OCI-LY7 (cell line): ENCODE measurements around the gene MECR. TPM values are rescaled to one million over a fixed set of nuclear protein-coding genes. Genes with fewer than 3 reads are reported as not detected.

Source experiments
- BruUV-seq: library from RNA; stranded (reverse); fragments of 400-500 nt; replicated peaks from 2 replicates; lab custom pipeline; 2021; lab: Mats Ljungman, UMichigan
- CTCF ChIA-PET: fragments of 300-600 bp; sonication (Branson Sonifier 250); formaldehyde crosslinking; loops from one replicate; lab custom pipeline; 2022; ENCODE audit warnings: antibody characterized with exemption; ENCODE audit not compliant: unreplicated experiment; lab: Charles Lee
- POLR2A ChIA-PET: fragments of 300-600 bp; sonication (Branson Sonifier 250); formaldehyde crosslinking; loops from one replicate; lab custom pipeline; 2022; ENCODE audit warnings: antibody characterized with exemption; lab: Charles Lee
- DNase-seq: peaks from one replicate; pipeline ENCODE4 v3.0.0-alpha.2; 2015; ENCODE audit warnings: low spot score
- H2AFZ ChIP-seq: fragments of 200-600 bp; sonication (generic), shearing (Covaris generic); 2 replicates; pipeline ENCODE4 v1.6.1; 2014; ENCODE audit warnings: mild to moderate bottlenecking, antibody characterized with exemption, low read length, moderate library complexity
- H3K27ac ChIP-seq: fragments of 200-600 bp; sonication (generic); 2 replicates; pipeline ENCODE4 v1.5.1; 2014; ENCODE audit warnings: mixed run types, low read depth, mild to moderate bottlenecking, moderate library complexity, low read length, inconsistent platforms; ENCODE audit not compliant: poor library complexity, severe bottlenecking
- H3K36me3 ChIP-seq: fragments of 200-600 bp; sonication (generic); 2 replicates; pipeline ENCODE4 v1.6.1; 2014; ENCODE audit warnings: mild to moderate bottlenecking, antibody characterized with exemption, low read length, moderate library complexity, mixed read lengths; ENCODE audit not compliant: insufficient read depth
- H3K4me1 ChIP-seq: fragments of 200-600 bp; sonication (generic); 2 replicates; pipeline ENCODE4 v1.5.1; 2014; ENCODE audit warnings: mild to moderate bottlenecking, low read length; ENCODE audit not compliant: insufficient read depth, poor library complexity, severe bottlenecking
- H3K4me2 ChIP-seq: fragments of 200-600 bp; sonication (generic); 2 replicates; pipeline ENCODE4 v1.6.1; 2014; ENCODE audit warnings: mild to moderate bottlenecking, low read length
- H3K4me3 ChIP-seq: fragments of 200-600 bp; sonication (generic); 2 replicates; pipeline ENCODE4 v1.5.1; 2014; ENCODE audit warnings: mild to moderate bottlenecking, low read depth, low read length; ENCODE audit not compliant: poor library complexity, severe bottlenecking
- H3K79me2 ChIP-seq: fragments of 200-600 bp; sonication (generic); 2 replicates; pipeline ENCODE4 v1.6.1; 2016; ENCODE audit warnings: low read depth, mild to moderate bottlenecking, low read length, moderate library complexity, mixed read lengths; ENCODE audit not compliant: insufficient read depth
- H3K9me2 ChIP-seq: fragments of 200-600 bp; sonication (generic); 2 replicates; pipeline ENCODE4 v1.6.1; 2016; ENCODE audit warnings: mild to moderate bottlenecking, low read length, mixed read lengths; ENCODE audit not compliant: insufficient read depth
- H3K9me3 ChIP-seq: fragments of 200-600 bp; sonication (generic); 2 replicates; pipeline ENCODE4 v1.6.1; 2014; ENCODE audit warnings: mild to moderate bottlenecking, mixed run types, low read length, mixed read lengths
- H4K20me1 ChIP-seq: fragments of 200-600 bp; sonication (generic); 2 replicates; pipeline ENCODE4 v1.6.1; 2014; ENCODE audit warnings: mild to moderate bottlenecking, antibody characterized with exemption, low read length, moderate library complexity, mixed read lengths; ENCODE audit not compliant: insufficient read depth
- EZH2phosphoT487 ChIP-seq: fragments of 200-600 bp; sonication (generic); IDR thresholded peaks from 2 replicates; pipeline ENCODE4 v1.6.1; 2018; ENCODE audit warnings: low read depth, borderline replicate concordance, mild to moderate bottlenecking, mixed run types, antibody characterized with exemption, low read length, moderate library complexity, mixed read lengths
- intact Hi-C: fragments of 100-400 bp; cut with micrococcal nuclease; formaldehyde crosslinking; loops from one replicate; pipeline ENCODE4 v1.10.0; 2022; ENCODE audit not compliant: unreplicated experiment
- total RNA-seq, 2 experiments: library from RNA; depleted of rRNA in 1 of 2; stranded (reverse); fragments of >200 nt in 1 of 2; shearing (Covaris generic) in 1 of 2; gene quantifications; 2 replicates each; pipeline ENCODE4 v1.2.3, GENCODE V29; 2014 to 2022
- TF ChIP-seq, protein P1 (sequence below): fragments of 200-600 bp; sonication (generic); conservative IDR thresholded peaks from 2 replicates; pipeline ENCODE4 v1.5.1; 2014; ENCODE audit warnings: mild to moderate bottlenecking, antibody characterized with exemption, low read length, moderate library complexity, mixed read lengths

The MECR gene
- total RNA-seq, 2 experiments from 2014 or later = 33.3 to 33.5 TPM

DNA sequence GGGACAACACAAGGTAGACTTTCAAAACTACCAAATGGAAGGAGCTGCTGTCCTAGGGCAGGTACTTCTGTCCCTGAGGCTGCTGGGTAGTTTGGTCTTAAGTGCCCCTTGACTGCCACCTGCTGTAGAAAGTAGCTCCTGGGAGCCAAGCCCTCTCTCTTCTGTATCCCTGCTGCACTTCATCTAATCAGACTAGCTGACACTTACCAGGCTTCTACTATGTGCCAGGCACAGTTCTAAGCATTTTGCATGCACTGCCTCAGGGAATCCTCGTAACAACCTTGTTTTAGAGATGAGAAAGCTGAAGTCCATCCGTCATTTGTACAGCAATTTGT lies 33.2 kb downstream of the MECR start:
- no peaks in the 10 kb centered on the region for H3K79me2 ChIP-seq
- ChIA-PET CTCF (interaction anchor here (0.6 to 1.3 kb wide), 3 partner anchors 18 to 316 kb away, joined by 3 to 4 read pairs (median 3); no protein-coding TSS in a partner anchor), POLR2A (interaction anchor here (0.5 to 1.6 kb wide), 3 partner anchors 15 to 951 kb away, joined by 4 to 7 read pairs (median 5); partner anchors contain the start of gene SRSF4)
- H2AFZ ChIP-seq = no peak overlapping the region
- no peaks in the 10 kb centered on the region for H4K20me1 ChIP-seq
- DNase-seq = peak; percentile 67
- no TSS peak for BruUV-seq
- H3K4me2 ChIP-seq = no peak overlapping the region
- no peak overlapping the region for H3K4me3 ChIP-seq
- intact Hi-C loops = loop anchor here (1.0 kb wide), 1 partner anchor 315 kb away; no protein-coding TSS in a partner anchor
- H3K9me2 ChIP-seq = no peaks in the 10 kb centered on the region
- H3K4me1 ChIP-seq = no peaks in the 10 kb centered on the region
- H3K9me3 ChIP-seq = no peaks in the 10 kb centered on the region
- TF ChIP-seq, protein P1, sequence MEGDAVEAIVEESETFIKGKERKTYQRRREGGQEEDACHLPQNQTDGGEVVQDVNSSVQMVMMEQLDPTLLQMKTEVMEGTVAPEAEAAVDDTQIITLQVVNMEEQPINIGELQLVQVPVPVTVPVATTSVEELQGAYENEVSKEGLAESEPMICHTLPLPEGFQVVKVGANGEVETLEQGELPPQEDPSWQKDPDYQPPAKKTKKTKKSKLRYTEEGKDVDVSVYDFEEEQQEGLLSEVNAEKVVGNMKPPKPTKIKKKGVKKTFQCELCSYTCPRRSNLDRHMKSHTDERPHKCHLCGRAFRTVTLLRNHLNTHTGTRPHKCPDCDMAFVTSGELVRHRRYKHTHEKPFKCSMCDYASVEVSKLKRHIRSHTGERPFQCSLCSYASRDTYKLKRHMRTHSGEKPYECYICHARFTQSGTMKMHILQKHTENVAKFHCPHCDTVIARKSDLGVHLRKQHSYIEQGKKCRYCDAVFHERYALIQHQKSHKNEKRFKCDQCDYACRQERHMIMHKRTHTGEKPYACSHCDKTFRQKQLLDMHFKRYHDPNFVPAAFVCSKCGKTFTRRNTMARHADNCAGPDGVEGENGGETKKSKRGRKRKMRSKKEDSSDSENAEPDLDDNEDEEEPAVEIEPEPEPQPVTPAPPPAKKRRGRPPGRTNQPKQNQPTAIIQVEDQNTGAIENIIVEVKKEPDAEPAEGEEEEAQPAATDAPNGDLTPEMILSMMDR = peak; percentile 76
- no peak for TF ChIP-seq EZH2phosphoT487
- no peak overlapping the region for H3K27ac ChIP-seq
- peaks cover 39% of the 10 kb centered on the region for H3K36me3 ChIP-seq

DNA sequence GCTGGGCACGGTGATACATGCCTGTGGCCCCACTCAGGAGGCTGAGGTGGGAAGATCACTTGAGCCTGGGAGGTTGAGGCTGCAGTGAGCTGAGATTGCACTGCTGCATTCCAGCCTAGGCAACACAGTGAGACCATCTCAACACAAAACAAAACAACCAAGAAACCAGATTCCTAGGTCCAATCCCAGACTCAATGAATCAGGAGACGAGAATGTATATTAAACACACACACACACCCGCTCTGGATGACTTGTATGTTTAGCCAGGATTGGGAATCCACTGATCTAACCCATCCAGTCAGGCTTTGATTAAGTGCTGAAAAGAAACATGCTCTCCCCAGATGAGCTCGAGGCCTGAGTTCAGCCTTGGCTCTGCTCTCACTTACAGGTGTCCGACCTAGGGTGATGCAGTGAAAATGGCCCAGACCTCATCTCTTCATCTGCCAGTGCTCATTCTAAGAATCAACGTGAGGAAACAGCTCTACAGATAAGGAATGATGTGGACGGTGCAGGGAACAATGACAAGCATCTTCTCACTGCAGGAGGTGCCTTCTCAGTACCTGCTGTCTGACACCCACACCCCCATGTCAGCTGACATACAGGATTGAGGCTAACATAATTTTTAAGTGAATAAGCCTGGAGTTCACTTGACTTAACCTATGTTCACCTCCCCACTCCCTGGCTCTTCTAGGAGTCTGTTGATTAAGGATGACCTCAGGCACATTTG lies 33.7 kb downstream of the MECR start:
- Histone ChIP-seq H3K79me2 (no peaks in the 10 kb centered on the region), H4K20me1 (no peaks in the 10 kb centered on the region), H3K9me3 (no peaks in the 10 kb centered on the region), H3K4me1 (no peaks in the 10 kb centered on the region), H3K36me3 (peaks cover 34% of the 10 kb centered on the region), H3K4me2 (no peak overlapping the region), H3K27ac (no peak overlapping the region), H3K4me3 (no peak overlapping the region), H3K9me2 (no peaks in the 10 kb centered on the region), H2AFZ (no peak overlapping the region)
- TF ChIP-seq, protein P1 = no peak
- TF ChIP-seq EZH2phosphoT487 = no peak
- DNase-seq = no peak
- POLR2A ChIA-PET = interaction anchor here (0.5 to 1.6 kb wide), 2 partner anchors 15 to 951 kb away, joined by 4 to 7 read pairs; partner anchors contain the start of gene SRSF4
- CTCF ChIA-PET = interaction anchor here (0.6 to 1.3 kb wide), 3 partner anchors 18 to 315 kb away, joined by 3 to 4 read pairs (median 3); no protein-coding TSS in a partner anchor
- no TSS peak for BruUV-seq
- intact Hi-C loops = loop anchor here (1.0 kb wide), 1 partner anchor 315 kb away; no protein-coding TSS in a partner anchor

DNA sequence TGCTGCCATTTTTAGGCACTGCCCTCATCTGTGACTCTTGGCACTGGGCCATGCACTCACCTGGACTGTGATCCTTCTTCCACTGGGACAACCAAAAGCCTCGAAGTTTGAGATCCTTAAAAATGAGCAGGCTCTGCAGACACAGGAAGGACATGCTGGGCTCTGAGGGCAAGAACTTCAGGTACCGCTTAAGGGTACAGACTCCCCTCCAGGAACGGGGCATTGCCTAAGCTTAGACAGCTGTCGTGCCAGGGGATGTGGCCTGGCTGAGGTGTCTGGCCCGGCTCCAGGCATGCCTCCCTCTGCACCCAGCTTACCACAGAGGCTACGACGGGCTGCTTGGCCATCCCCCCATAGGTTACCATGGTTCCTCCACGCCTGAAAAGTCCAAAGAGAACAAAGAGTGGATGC lies 34.8 kb downstream of the MECR start:
- no peaks in the 10 kb centered on the region for H3K79me2 ChIP-seq
- H3K27ac ChIP-seq = no peak overlapping the region
- H3K36me3 ChIP-seq = peaks cover 23% of the 10 kb centered on the region
- H4K20me1 ChIP-seq = no peaks in the 10 kb centered on the region
- no TSS peak for BruUV-seq
- no peaks in the 10 kb centered on the region for H3K4me1 ChIP-seq
- no peaks in the 10 kb centered on the region for H3K9me3 ChIP-seq
- DNase-seq = no peak
- TF ChIP-seq EZH2phosphoT487 = no peak
- TF ChIP-seq, protein P1 = no peak
- intact Hi-C loops = no loop called here
- no peaks in the 10 kb centered on the region for H3K9me2 ChIP-seq
- ChIA-PET CTCF (no interaction called here), POLR2A (interaction anchor here (0.6 kb wide), 1 partner anchor 108 kb away, joined by 4 read pairs; no protein-coding TSS in a partner anchor)
- H3K4me2 ChIP-seq = no peak overlapping the region
- no peak overlapping the region for H3K4me3 ChIP-seq
- no peak overlapping the region for H2AFZ ChIP-seq
